ENCODE data around the gene RESP18.

- TF ChIP-seq CTCF (tag by site-specific recombination; IDR thresholded peaks at IDR 0.05) (no peak), ZNF280D (tag by site-specific recombination; IDR thresholded peaks at IDR 0.05) (no peak), ZNF660 (tag by site-specific recombination; IDR thresholded peaks at IDR 0.05) (no peak), ZNF18 (tag by site-specific recombination; IDR thresholded peaks at IDR 0.05) (no peak), ZNF704 (tag by site-specific recombination; IDR thresholded peaks at IDR 0.05) (no peak), ZNF114 (tag by site-specific recombination; IDR thresholded peaks at IDR 0.05) (no peak)
- TF ChIP-seq, protein P1, sequence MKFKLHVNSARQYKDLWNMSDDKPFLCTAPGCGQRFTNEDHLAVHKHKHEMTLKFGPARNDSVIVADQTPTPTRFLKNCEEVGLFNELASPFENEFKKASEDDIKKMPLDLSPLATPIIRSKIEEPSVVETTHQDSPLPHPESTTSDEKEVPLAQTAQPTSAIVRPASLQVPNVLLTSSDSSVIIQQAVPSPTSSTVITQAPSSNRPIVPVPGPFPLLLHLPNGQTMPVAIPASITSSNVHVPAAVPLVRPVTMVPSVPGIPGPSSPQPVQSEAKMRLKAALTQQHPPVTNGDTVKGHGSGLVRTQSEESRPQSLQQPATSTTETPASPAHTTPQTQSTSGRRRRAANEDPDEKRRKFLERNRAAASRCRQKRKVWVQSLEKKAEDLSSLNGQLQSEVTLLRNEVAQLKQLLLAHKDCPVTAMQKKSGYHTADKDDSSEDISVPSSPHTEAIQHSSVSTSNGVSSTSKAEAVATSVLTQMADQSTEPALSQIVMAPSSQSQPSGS (tag by site-specific recombination; IDR thresholded peaks at IDR 0.05; ENCODE audit: low read depth): no peak
Observed at GRCh38 chr2:219286436-219287115, 46.0 kb downstream of the RESP18 start.

Data from HEK293 (cell line).